GM12878 (cell line): ENCODE results near the gene OR2T11. TPM values are rescaled to one million over a fixed set of nuclear protein-coding genes. Genes with fewer than 3 reads are reported as not detected.

Experiments
- ATAC-seq: fragments of 200-7000 bp; cut with Tn5 transposase; 3 replicates; pipeline ENCODE4 v1.9.1; 2020; ENCODE audit warnings: mild to moderate bottlenecking, moderate library complexity
- BruUV-seq: library from RNA; stranded (reverse); fragments of 400-500 nt; replicated peaks from 2 replicates; lab custom pipeline; 2021; lab: Mats Ljungman, UMichigan
- CTCF ChIA-PET: fragments of 300-600 bp; sonication (Branson Sonifier 250); formaldehyde crosslinking; extraction: SDS; loops from one replicate; lab custom pipeline; 2021; ENCODE audit warnings: inconsistent platforms; lab: Yijun Ruan, JAX
- POLR2A ChIA-PET: fragments of 350-600 bp; formaldehyde crosslinking; extraction: SDS; loops from one replicate; lab custom pipeline; 2021; ENCODE audit warnings: inconsistent platforms; lab: Charles Lee
- RAD21 ChIA-PET: fragments of 300-600 bp; sonication (Branson Sonifier 250); formaldehyde crosslinking; loops from one replicate; lab custom pipeline; 2023; ENCODE audit warnings: antibody characterized with exemption; ENCODE audit not compliant: unreplicated experiment; lab: Charles Lee
- SMC1A ChIA-PET: fragments of 300-600 bp; sonication (Branson Sonifier 250); formaldehyde crosslinking; loops from one replicate; lab custom pipeline; 2023; ENCODE audit not compliant: unreplicated experiment, uncharacterized antibody; lab: Charles Lee
- DNase-seq: peaks from one replicate; pipeline ENCODE4 v3.0.0-alpha.2; 2011; ENCODE audit warnings: low read depth, low spot score
- FAIRE-seq: peaks from 3 replicates; lab custom pipeline; 2011; peaks lifted over from hg19 to GRCh38; lab: Jason Lieb, UNC
- H2AFZ ChIP-seq: 2 replicates; pipeline ENCODE4 v1.6.0; 2011; ENCODE audit warnings: low read depth, low read length, control low read depth; ENCODE audit not compliant: control insufficient read depth
- H3K27ac ChIP-seq: 2 replicates; pipeline ENCODE4 v1.5.1; 2011; ENCODE audit warnings: control low read depth; ENCODE audit not compliant: control insufficient read depth, insufficient read depth
- H3K27me3 ChIP-seq, 2 experiments: replicated peaks in 1 of 2; 2 replicates each; pipeline versions ENCODE4 v1.6.0 to v1.6.1; 2011; ENCODE audit warnings: low read length in 1 of 2; ENCODE audit not compliant: control insufficient read depth in 2 of 2, insufficient read depth in 2 of 2
- H3K36me3 ChIP-seq, 2 experiments: 2 replicates each; pipeline ENCODE4 v1.5.1; 2011; ENCODE audit warnings: low read length in 1 of 2; ENCODE audit not compliant: control insufficient read depth in 2 of 2, insufficient read depth in 2 of 2
- H3K4me1 ChIP-seq: 2 replicates; pipeline ENCODE4 v1.6.1; 2011; ENCODE audit warnings: mild to moderate bottlenecking, low read length, moderate library complexity, mixed read lengths; ENCODE audit not compliant: control insufficient read depth, insufficient read depth
- H3K4me2 ChIP-seq: 2 replicates; pipeline ENCODE4 v1.6.0; 2011; ENCODE audit warnings: control low read depth; ENCODE audit not compliant: control insufficient read depth, insufficient read depth
- H3K4me3 ChIP-seq: fragments of 200-600 bp; sonication (generic); 2 replicates; pipeline ENCODE4 v1.5.1; 2016
- H3K79me2 ChIP-seq: 2 replicates; pipeline ENCODE4 v1.6.0; 2011; ENCODE audit warnings: low read length; ENCODE audit not compliant: control insufficient read depth, insufficient read depth
- H3K9ac ChIP-seq: 2 replicates; pipeline ENCODE4 v1.8.0; 2011; ENCODE audit warnings: low read length, control low read depth, mixed read lengths; ENCODE audit not compliant: control insufficient read depth, insufficient read depth
- H3K9me3 ChIP-seq: replicated peaks from 3 replicates; pipeline ENCODE4 v1.5.1; 2011; ENCODE audit warnings: mild to moderate bottlenecking, low read length; ENCODE audit not compliant: control insufficient read depth, insufficient read depth
- H4K20me1 ChIP-seq: 2 replicates; pipeline ENCODE4 v1.6.0; 2011; ENCODE audit not compliant: control insufficient read depth, insufficient read depth
- ASH2L ChIP-seq: fragments of 300-600, 200-600 bp; sonication (generic); IDR thresholded peaks from 2 replicates; pipeline ENCODE4 v1.6.1; 2017; ENCODE audit warnings: low read depth, mild to moderate bottlenecking, borderline replicate concordance
- BCLAF1 ChIP-seq: fragments of 450-650 bp; IDR thresholded peaks from 2 replicates; pipeline ENCODE4 v1.6.1; 2017; ENCODE audit warnings: antibody characterized with exemption, mild to moderate bottlenecking, moderate library complexity
- BHLHE40 ChIP-seq, 2 experiments: fragments of 450-650 bp in 1 of 2; IDR thresholded peaks; 2 replicates each; pipeline ENCODE4 v1.6.1; 2011 to 2017; ENCODE audit warnings: low read depth in 2 of 2, borderline replicate concordance in 1 of 2, improper control_type of control experiment in 1 of 2, low read length in 1 of 2, mild to moderate bottlenecking in 1 of 2
- GABPA ChIP-seq: IDR thresholded peaks from 2 replicates; pipeline ENCODE4 v1.6.1; 2014; ENCODE audit warnings: antibody characterized with exemption, low read depth, mild to moderate bottlenecking, inconsistent platforms
- HCFC1 ChIP-seq: fragments of 150-350 bp; IDR thresholded peaks from 2 replicates; pipeline ENCODE4 v1.6.1; 2014; ENCODE audit warnings: low read length
- HSF1 ChIP-seq: fragments of 150-350 bp; IDR thresholded peaks from 2 replicates; pipeline ENCODE4 v1.6.1; 2014; ENCODE audit warnings: mild to moderate bottlenecking, low read depth, low read length
- LARP7 ChIP-seq: fragments of 450-650 bp; IDR thresholded peaks from 2 replicates; pipeline ENCODE4 v1.6.1; 2017; ENCODE audit warnings: mild to moderate bottlenecking
- NR2F1 ChIP-seq: fragments of 450-650 bp; conservative IDR thresholded peaks from 2 replicates; pipeline ENCODE4 v1.6.1; 2017; ENCODE audit warnings: mild to moderate bottlenecking
- PAX8 ChIP-seq: fragments of 450-650 bp; IDR thresholded peaks from 2 replicates; pipeline ENCODE4 v1.6.1; 2017; ENCODE audit warnings: mild to moderate bottlenecking, moderate library complexity
- RB1 ChIP-seq: fragments of 450-650 bp; formaldehyde crosslinking; IDR thresholded peaks from 2 replicates; pipeline ENCODE4 v1.6.1; 2017; ENCODE audit warnings: mild to moderate bottlenecking, borderline replicate concordance
- RCOR1 ChIP-seq: conservative IDR thresholded peaks from 2 replicates; pipeline ENCODE4 v1.6.1; 2012; ENCODE audit warnings: low read depth, low read length, improper control_type of control experiment
- SIN3A ChIP-seq: IDR thresholded peaks from 2 replicates; pipeline ENCODE4 v1.6.1; 2012; ENCODE audit warnings: low read depth, low read length, improper control_type of control experiment
- SRF ChIP-seq, 2 experiments: IDR thresholded peaks; 2 replicates each; pipeline ENCODE4 v1.6.1; 2011; ENCODE audit warnings: low read depth in 2 of 2, low read length in 2 of 2, mild to moderate bottlenecking in 1 of 2, moderate library complexity in 1 of 2
- TAF1 ChIP-seq: IDR thresholded peaks from 2 replicates; pipeline ENCODE4 v1.6.1; 2011; ENCODE audit warnings: mild to moderate bottlenecking, low read depth, low read length, borderline replicate concordance
- TCF7 ChIP-seq: IDR thresholded peaks from 2 replicates; pipeline ENCODE4 v1.6.1; 2014; ENCODE audit warnings: antibody characterized with exemption, borderline replicate concordance
- ZNF24 ChIP-seq: fragments of 450-650 bp; IDR thresholded peaks from 2 replicates; pipeline ENCODE4 v1.6.1; 2017; ENCODE audit warnings: antibody characterized with exemption, mild to moderate bottlenecking
- ZNF384 ChIP-seq: IDR thresholded peaks from 2 replicates; pipeline ENCODE4 v1.6.1; 2012; ENCODE audit warnings: low read depth, mild to moderate bottlenecking, low read length, improper control_type of control experiment, borderline replicate concordance
- ZNF622 ChIP-seq: fragments of 450-650 bp; IDR thresholded peaks from 2 replicates; pipeline ENCODE4 v1.6.1; 2017; ENCODE audit warnings: mild to moderate bottlenecking, inconsistent platforms
- WGBS: methylation state at CpG from one replicate; pipeline ENCODE4 v1.1.6; 2016; ENCODE audit warnings: low lambda C conversion rate; ENCODE audit not compliant: insufficient replicate concordance, insufficient coverage; ENCODE audit errors: missing lambda C conversion rate; 5-methylcytosine and 5-hydroxymethylcytosine counted together
- in situ Hi-C: fragments of 300-500 bp; cut with MboI; formaldehyde crosslinking; loops from 9 replicates; pipeline ENCODE4 v1.14.3; 2018; ENCODE audit warnings: mixed read lengths
- intact Hi-C: fragments of 100-400 bp; cut with micrococcal nuclease; formaldehyde crosslinking; loops from one replicate; pipeline ENCODE4 v1.14.2; 2022; ENCODE audit not compliant: unreplicated experiment
- polyA plus RNA-seq, 11 experiments: library from polyadenylated mRNA; depleted of rRNA in 4 of 11; unstranded in 6 of 11; stranded (reverse) in 5 of 11; fragments of >200 nt; fragmentation: Nextera tagmentation in 4 of 11; fragmentation: Illumina TruSeq in 1 of 11; extraction: Ambion mirVana in 4 of 11; extraction: Trizol in 1 of 11; gene quantifications; 1 replicate in 1 of 11; 2 replicates in 10 of 11; pipeline versions ENCODE4 v1.2.1 to v1.2.3, GENCODE V29; 2011 to 2016; ENCODE audit warnings: inconsistent platforms in 2 of 11, missing spikeins in 2 of 11, low read depth in 1 of 11
- total RNA-seq, 4 experiments: library from RNA; depleted of rRNA in 3 of 4; stranded (reverse); fragments of >200 nt in 3 of 4; fragmentation: Illumina TruSeq in 1 of 4; extraction: Trizol in 1 of 4; gene quantifications; 2 replicates each; pipeline versions ENCODE4 v1.2.1 to v1.2.3, GENCODE V29; 2013 to 2021

OR2T11 gene
- total and polyA plus RNA-seq, 10 of the 15 experiments (the other 5 are each of a cell fraction or from before 2014, with no cell fraction given), result not detected

GRCh38 chr1:248610301-248610700 is 24.6 kb downstream of the OR2T11 start:
- H3K9me3 ChIP-seq, result no peaks in the 10 kb centered on the region
- ATAC-seq (no peak), FAIRE-seq (no peak)
- in situ Hi-C loops, result no loop called here
- intact Hi-C loops, result no loop called here
- POLR2A ChIA-PET, result no interaction called here
- TF ChIP-seq HSF1 (no peak), PAX8 (no peak), SRF (IDR thresholded peaks at IDR 0.05; ENCODE audit: low read depth in 2 of 2, low read length in 2 of 2) (no peak), ASH2L (no peak), ZNF24 (no peak), LARP7 (no peak), BCLAF1 (no peak), GABPA (no peak), ZNF622 (no peak), TAF1 (no peak), NR2F1 (no peak), SIN3A (no peak), RCOR1 (no peak), TCF7 (no peak), RB1 (no peak), ZNF384 (no peak), HCFC1 (no peak), BHLHE40 (IDR thresholded peaks at IDR 0.05; ENCODE audit: borderline replicate concordance in 1 of 2, low read depth in 2 of 2, low read length in 1 of 2) (no peak)
- TF ChIP-seq, all 136 proteins: peak for 0
- H2AFZ ChIP-seq, result no peak overlapping the region
- ChIA-PET SMC1A (no interaction called here), RAD21 (no interaction called here), CTCF (no interaction called here)
- no peaks in the 10 kb centered on the region for H3K36me3 ChIP-seq
- no peaks in the 10 kb centered on the region for H3K27me3 ChIP-seq
- H3K79me2 ChIP-seq, result no peaks in the 10 kb centered on the region
- no peak for DNase-seq
- H3K4me2 ChIP-seq, result no peak overlapping the region
- H3K9ac ChIP-seq, result no peak overlapping the region
- H3K4me1 ChIP-seq, result no peaks in the 10 kb centered on the region
- no TSS peak for BruUV-seq
- no peak overlapping the region for H3K27ac ChIP-seq
- no peaks in the 10 kb centered on the region for H4K20me1 ChIP-seq
- H3K4me3 ChIP-seq, result no peak overlapping the region
- no CpG with 5 or more reads among the region's 3 CpGs for WGBS
